ENCODE data around the gene TRAT1. TPM values are rescaled to one million over a fixed set of nuclear protein-coding genes. Genes with fewer than 3 reads are reported as not detected.

TRAT1 gene
- 10 to 100 TPM; 54.5 to 58.4 TPM for total RNA-seq

- ChIA-PET CTCF (interaction anchor here (0.6 to 7.5 kb wide), 8 partner anchors 11 to 157 kb away, joined by 3 to 134 read pairs (median 6); no protein-coding TSS in a partner anchor), POLR2A (interaction anchor here (0.9 to 3.4 kb wide), 5 partner anchors 12 to 233 kb away, joined by 3 to 19 read pairs (median 6); partner anchors contain the start of genes CIP2A and DZIP3)
- Mint-ChIP-seq H3K4me3 (peak within 1 kb of the TSS; percentile 82), H3K4me1 (ENCODE audit: low read depth) (peaks cover 59% of the 10 kb centered on the region), H3K27me3 (ENCODE audit: low read depth) (no peaks in the 10 kb centered on the region), H3K36me3 (ENCODE audit: low read depth) (peaks cover 21% of the 10 kb centered on the region), H3K27ac (peak within 1 kb of the TSS; percentile 90), H3K9me3 (ENCODE audit: insufficient read depth) (no peaks in the 10 kb centered on the region)
- ATAC-seq (peak; percentile 37), DNase-seq (no peak)
These were observed at the start of gene TRAT1 for GRCh38 chr3:108822123-108822897. Gene TRAT1, plus strand, starts transcription at chr3:108822786. Its CDS starts 142 bp downstream, at chr3:108822928.

GRCh38 chr3:108775649-108776048 is 46.9 kb upstream of the TRAT1 start:
- Mint-ChIP-seq H3K36me3 (ENCODE audit: low read depth) (peaks cover 7% of the 10 kb centered on the region), H3K27ac (no peak overlapping the region), H3K27me3 (ENCODE audit: low read depth) (no peaks in the 10 kb centered on the region), H3K4me3 (no peak overlapping the region), H3K9me3 (ENCODE audit: insufficient read depth) (no peaks in the 10 kb centered on the region), H3K4me1 (ENCODE audit: low read depth) (peaks cover 32% of the 10 kb centered on the region)
- POLR2A ChIA-PET: no interaction called here
- CTCF ChIA-PET: no interaction called here
- ATAC-seq: no peak
- no peak for DNase-seq

GRCh38 chr3:108779496-108779895 is 43.1 kb upstream of the TRAT1 start:
- POLR2A ChIA-PET: no interaction called here
- Mint-ChIP-seq H3K36me3 (ENCODE audit: low read depth) (peaks cover 7% of the 10 kb centered on the region), H3K27ac (peak overlapping the region; percentile 3), H3K9me3 (ENCODE audit: insufficient read depth) (peaks cover 1% of the 10 kb centered on the region), H3K27me3 (ENCODE audit: low read depth) (no peaks in the 10 kb centered on the region), H3K4me1 (ENCODE audit: low read depth) (peaks cover 39% of the 10 kb centered on the region), H3K4me3 (no peak overlapping the region)
- DNase-seq: no peak
- ATAC-seq: no peak
- CTCF ChIA-PET: no interaction called here

GRCh38 chr3:108780235-108780634 is 42.4 kb upstream of the TRAT1 start:
- CTCF ChIA-PET: no interaction called here
- ATAC-seq: peak; percentile 87
- peak; percentile 67 for DNase-seq
- Mint-ChIP-seq H3K27me3 (ENCODE audit: low read depth) (peaks cover 6% of the 10 kb centered on the region), H3K4me3 (peak overlapping the region; percentile 10), H3K9me3 (ENCODE audit: insufficient read depth) (peaks cover 3% of the 10 kb centered on the region), H3K27ac (peak overlapping the region; percentile 72), H3K4me1 (ENCODE audit: low read depth) (peaks cover 39% of the 10 kb centered on the region), H3K36me3 (ENCODE audit: low read depth) (peaks cover 12% of the 10 kb centered on the region)
- POLR2A ChIA-PET: no interaction called here

GRCh38 chr3:108791473-108791872 is 31.1 kb upstream of the TRAT1 start:
- CTCF ChIA-PET: no interaction called here

GRCh38 chr3:108804437-108804836 is 18.1 kb upstream of the TRAT1 start:
- Mint-ChIP-seq H3K27ac (no peak overlapping the region), H3K27me3 (ENCODE audit: low read depth) (no peaks in the 10 kb centered on the region), H3K4me3 (no peak overlapping the region), H3K9me3 (ENCODE audit: insufficient read depth) (peaks cover 37% of the 10 kb centered on the region), H3K4me1 (ENCODE audit: low read depth) (peaks cover 32% of the 10 kb centered on the region), H3K36me3 (ENCODE audit: low read depth) (peaks cover 13% of the 10 kb centered on the region)
- ChIA-PET POLR2A (no interaction called here), CTCF (interaction anchor here (0.7 to 1.3 kb wide), 2 partner anchors 14 to 18 kb away, joined by 3 to 5 read pairs; no protein-coding TSS in a partner anchor)
- ATAC-seq: no peak
- DNase-seq: no peak

More at GRCh38 chr3:108791473-108791872, 31.1 kb upstream of the TRAT1 start:
- POLR2A ChIA-PET: interaction anchor here (0.6 kb wide), 1 partner anchor 179 kb away, joined by 3 read pairs; no protein-coding TSS in a partner anchor
- no peaks in the 10 kb centered on the region for H3K36me3 Mint-ChIP-seq (ENCODE audit: low read depth)
- no peak overlapping the region for H3K27ac Mint-ChIP-seq
- H3K27me3 Mint-ChIP-seq (ENCODE audit: low read depth): no peaks in the 10 kb centered on the region
- no peak overlapping the region for H3K4me3 Mint-ChIP-seq
- ATAC-seq (no peak), DNase-seq (no peak)
- no peaks in the 10 kb centered on the region for H3K4me1 Mint-ChIP-seq (ENCODE audit: low read depth)
- H3K9me3 Mint-ChIP-seq (ENCODE audit: insufficient read depth): peaks cover under 1% of the 10 kb centered on the region

- CTCF ChIA-PET: interaction anchor here (0.7 to 1.3 kb wide), 2 partner anchors 13 to 19 kb away, joined by 3 to 5 read pairs; no protein-coding TSS in a partner anchor
- peaks cover 37% of the 10 kb centered on the region for H3K9me3 Mint-ChIP-seq (ENCODE audit: insufficient read depth)
- H3K4me3 Mint-ChIP-seq: no peak overlapping the region
These were observed 17.6 kb upstream of the TRAT1 start for GRCh38 chr3:108804966-108805365.

GRCh38 chr3:108806316-108806715 is 16.3 kb upstream of the TRAT1 start:
- peak; percentile 97 for ATAC-seq
- H3K4me3 Mint-ChIP-seq: peak overlapping the region; percentile 38
- peaks cover 12% of the 10 kb centered on the region for H3K36me3 Mint-ChIP-seq (ENCODE audit: low read depth)
- DNase-seq: peak; percentile 78
- CTCF ChIA-PET: interaction anchor here (0.7 to 4.3 kb wide), 12 partner anchors 12 to 254 kb away, joined by 3 to 38 read pairs (median 3); partner anchors contain the start of gene TRAT1
- peak overlapping the region; percentile 90 for H3K27ac Mint-ChIP-seq
- POLR2A ChIA-PET: interaction anchor here (1.1 kb wide), 1 partner anchor 15 kb away, joined by 3 read pairs; no protein-coding TSS in a partner anchor
- H3K27me3 Mint-ChIP-seq (ENCODE audit: low read depth): no peaks in the 10 kb centered on the region
- H3K9me3 Mint-ChIP-seq (ENCODE audit: insufficient read depth): peaks cover 37% of the 10 kb centered on the region
- peaks cover 32% of the 10 kb centered on the region for H3K4me1 Mint-ChIP-seq (ENCODE audit: low read depth)

More at GRCh38 chr3:108804966-108805365, 17.6 kb upstream of the TRAT1 start:
- POLR2A ChIA-PET: interaction anchor here (0.7 kb wide), 1 partner anchor 27 kb away, joined by 3 read pairs; no protein-coding TSS in a partner anchor
- ATAC-seq: no peak
- Mint-ChIP-seq H3K27ac (peak overlapping the region; percentile 90), H3K4me1 (ENCODE audit: low read depth) (peaks cover 32% of the 10 kb centered on the region), H3K36me3 (ENCODE audit: low read depth) (peaks cover 13% of the 10 kb centered on the region), H3K27me3 (ENCODE audit: low read depth) (no peaks in the 10 kb centered on the region)
- DNase-seq: no peak

GRCh38 chr3:108818404-108818803 is 4.2 kb upstream of the TRAT1 start:
- CTCF ChIA-PET: interaction anchor here (0.6 to 7.5 kb wide), 35 partner anchors 8 to 665 kb away, joined by 3 to 134 read pairs (median 4); partner anchors contain the start of genes CIP2A, DZIP3 and RETNLB
- H3K36me3 Mint-ChIP-seq (ENCODE audit: low read depth): peaks cover 6% of the 10 kb centered on the region
- H3K4me3 Mint-ChIP-seq: no peak overlapping the region
- H3K27ac Mint-ChIP-seq: peak overlapping the region; percentile 54
- peaks cover 34% of the 10 kb centered on the region for H3K4me1 Mint-ChIP-seq (ENCODE audit: low read depth)
- H3K27me3 Mint-ChIP-seq (ENCODE audit: low read depth): no peaks in the 10 kb centered on the region
- H3K9me3 Mint-ChIP-seq (ENCODE audit: insufficient read depth): peaks cover 9% of the 10 kb centered on the region
- DNase-seq (peak; percentile 80), ATAC-seq (peak; percentile 92)
- POLR2A ChIA-PET: no interaction called here

GRCh38 chr3:108820586-108820985 is 2.0 kb upstream of the TRAT1 start:
- Mint-ChIP-seq H3K4me3 (peak overlapping the region; percentile 30), H3K27ac (peak overlapping the region; percentile 84), H3K36me3 (ENCODE audit: low read depth) (peaks cover 17% of the 10 kb centered on the region), H3K9me3 (ENCODE audit: insufficient read depth) (peaks cover 2% of the 10 kb centered on the region), H3K27me3 (ENCODE audit: low read depth) (no peaks in the 10 kb centered on the region), H3K4me1 (ENCODE audit: low read depth) (peaks cover 45% of the 10 kb centered on the region)
- no peak for ATAC-seq
- ChIA-PET CTCF (interaction anchor here (0.7 to 7.5 kb wide), 11 partner anchors 11 to 155 kb away, joined by 3 to 134 read pairs (median 7); no protein-coding TSS in a partner anchor), POLR2A (interaction anchor here (1.1 to 3.4 kb wide), 5 partner anchors 10 to 231 kb away, joined by 3 to 19 read pairs (median 4); partner anchors contain the start of genes CIP2A and DZIP3)
- DNase-seq: no peak

- Mint-ChIP-seq H3K9me3 (ENCODE audit: insufficient read depth) (no peaks in the 10 kb centered on the region), H3K27ac (peak overlapping the region; percentile 88), H3K4me1 (ENCODE audit: low read depth) (peaks cover 65% of the 10 kb centered on the region), H3K4me3 (peak overlapping the region; percentile 82), H3K36me3 (ENCODE audit: low read depth) (peaks cover 27% of the 10 kb centered on the region), H3K27me3 (ENCODE audit: low read depth) (no peaks in the 10 kb centered on the region)
- ATAC-seq (no peak), DNase-seq (no peak)
- ChIA-PET POLR2A (interaction anchor here (1.7 to 3.4 kb wide), 2 partner anchors 11 to 234 kb away, joined by 6 to 19 read pairs; partner anchors contain the start of genes CIP2A and DZIP3), CTCF (interaction anchor here (1.1 to 7.5 kb wide), 4 partner anchors 11 to 161 kb away, joined by 3 to 83 read pairs (median 36); no protein-coding TSS in a partner anchor)
These were observed 641 bp downstream of the TRAT1 start for GRCh38 chr3:108823227-108823626.

All from activated CD8-positive, alpha-beta T cell treated with anti-CD3 and anti-CD28 coated beads, Interleukin-2, amount 10 ng/mL, durations not matched to agents 7 days and 5 days (primary cell).